Measurements from ENCODE around the gene GOLGA7B. TPM values are rescaled to one million over a fixed set of nuclear protein-coding genes. Genes with fewer than 3 reads are reported as not detected.

The GOLGA7B gene
- total RNA-seq, 1 experiment from 2014 or later: not detected

DNA sequence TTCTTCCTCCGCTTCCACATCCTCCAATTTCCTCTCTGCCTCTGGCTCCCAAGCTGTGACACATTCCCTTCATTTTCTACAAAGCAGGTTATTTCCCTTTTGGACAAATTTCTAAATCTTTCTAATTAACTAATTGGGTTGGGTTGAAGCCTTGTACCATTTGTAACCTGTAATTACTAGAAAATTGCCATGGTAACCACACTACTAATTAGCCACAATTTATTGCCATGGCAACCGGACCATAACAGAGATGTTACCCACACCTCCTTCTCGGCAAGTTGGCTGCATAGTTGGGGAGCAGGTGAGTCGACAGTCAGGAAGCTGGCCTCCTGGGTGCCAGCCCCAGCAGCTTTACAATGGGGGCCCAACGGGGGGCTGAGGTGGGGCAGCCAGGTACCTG lies 61.6 kb downstream of the GOLGA7B start:
- peaks cover 38% of the 10 kb centered on the region for H3K27me3 Mint-ChIP-seq (ENCODE audit: insufficient read depth, unreplicated experiment)
- POLR2A ChIA-PET: no interaction called here
- no peaks in the 10 kb centered on the region for H3K4me1 Mint-ChIP-seq (ENCODE audit: insufficient read depth, unreplicated experiment)
- TF ChIP-seq, protein P1, sequence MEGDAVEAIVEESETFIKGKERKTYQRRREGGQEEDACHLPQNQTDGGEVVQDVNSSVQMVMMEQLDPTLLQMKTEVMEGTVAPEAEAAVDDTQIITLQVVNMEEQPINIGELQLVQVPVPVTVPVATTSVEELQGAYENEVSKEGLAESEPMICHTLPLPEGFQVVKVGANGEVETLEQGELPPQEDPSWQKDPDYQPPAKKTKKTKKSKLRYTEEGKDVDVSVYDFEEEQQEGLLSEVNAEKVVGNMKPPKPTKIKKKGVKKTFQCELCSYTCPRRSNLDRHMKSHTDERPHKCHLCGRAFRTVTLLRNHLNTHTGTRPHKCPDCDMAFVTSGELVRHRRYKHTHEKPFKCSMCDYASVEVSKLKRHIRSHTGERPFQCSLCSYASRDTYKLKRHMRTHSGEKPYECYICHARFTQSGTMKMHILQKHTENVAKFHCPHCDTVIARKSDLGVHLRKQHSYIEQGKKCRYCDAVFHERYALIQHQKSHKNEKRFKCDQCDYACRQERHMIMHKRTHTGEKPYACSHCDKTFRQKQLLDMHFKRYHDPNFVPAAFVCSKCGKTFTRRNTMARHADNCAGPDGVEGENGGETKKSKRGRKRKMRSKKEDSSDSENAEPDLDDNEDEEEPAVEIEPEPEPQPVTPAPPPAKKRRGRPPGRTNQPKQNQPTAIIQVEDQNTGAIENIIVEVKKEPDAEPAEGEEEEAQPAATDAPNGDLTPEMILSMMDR (IDR thresholded peaks at IDR 0.05; ENCODE audit: unreplicated experiment): no peak
- no peak for DNase-seq (ENCODE audit: unreplicated experiment)
- H3K27ac Mint-ChIP-seq (ENCODE audit: low read depth, unreplicated experiment): no peak overlapping the region
- H3K9me3 Mint-ChIP-seq (ENCODE audit: unreplicated experiment): no peaks in the 10 kb centered on the region
- no peaks in the 10 kb centered on the region for H3K36me3 Mint-ChIP-seq (ENCODE audit: insufficient read depth, unreplicated experiment)
- intact Hi-C loops (cut with micrococcal nuclease): no loop called here
- no peak overlapping the region for H3K4me3 Mint-ChIP-seq (ENCODE audit: unreplicated experiment)
- BruUV-seq (replicated peaks): no TSS peak
- CTCF ChIA-PET: interaction anchor here (0.9 to 12.1 kb wide), 3 partner anchors 9 to 1336 kb away, joined by 4 to 347 read pairs (median 5); no protein-coding TSS in a partner anchor

DNA sequence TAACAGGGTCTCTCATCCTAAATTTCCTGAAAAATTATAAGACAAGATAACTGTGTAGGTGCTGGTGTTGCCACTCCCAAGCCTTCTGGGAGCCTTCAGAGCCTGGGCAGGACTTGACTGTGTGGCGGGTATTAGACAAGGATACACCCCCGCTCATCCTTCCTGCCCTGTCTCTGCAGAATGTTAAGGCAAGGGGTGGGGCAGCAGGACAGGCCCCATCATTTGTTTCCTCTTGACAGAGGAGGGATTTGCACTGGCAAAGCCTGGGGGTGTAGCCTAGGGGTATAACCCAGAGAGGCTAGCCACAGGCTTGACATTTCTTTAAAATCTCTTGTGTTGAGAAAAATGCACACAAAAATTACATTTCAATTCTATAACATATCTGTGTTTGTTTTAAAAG lies 63.5 kb downstream of the GOLGA7B start:
- intact Hi-C loops (cut with micrococcal nuclease): no loop called here
- no peak overlapping the region for H3K4me3 Mint-ChIP-seq (ENCODE audit: unreplicated experiment)
- no peaks in the 10 kb centered on the region for H3K9me3 Mint-ChIP-seq (ENCODE audit: unreplicated experiment)
- H3K4me1 Mint-ChIP-seq (ENCODE audit: insufficient read depth, unreplicated experiment): no peaks in the 10 kb centered on the region
- H3K36me3 Mint-ChIP-seq (ENCODE audit: insufficient read depth, unreplicated experiment): no peaks in the 10 kb centered on the region
- CTCF ChIA-PET: interaction anchor here (0.6 to 12.1 kb wide), 3 partner anchors 17 to 731 kb away, joined by 3 to 347 read pairs (median 3); no protein-coding TSS in a partner anchor
- TF ChIP-seq, protein P1 (IDR thresholded peaks at IDR 0.05; ENCODE audit: unreplicated experiment): no peak
- no peak for DNase-seq (ENCODE audit: unreplicated experiment)
- POLR2A ChIA-PET: no interaction called here
- no TSS peak for BruUV-seq (replicated peaks)
- no peak overlapping the region for H3K27ac Mint-ChIP-seq (ENCODE audit: low read depth, unreplicated experiment)
- peaks cover 49% of the 10 kb centered on the region for H3K27me3 Mint-ChIP-seq (ENCODE audit: insufficient read depth, unreplicated experiment)

DNA sequence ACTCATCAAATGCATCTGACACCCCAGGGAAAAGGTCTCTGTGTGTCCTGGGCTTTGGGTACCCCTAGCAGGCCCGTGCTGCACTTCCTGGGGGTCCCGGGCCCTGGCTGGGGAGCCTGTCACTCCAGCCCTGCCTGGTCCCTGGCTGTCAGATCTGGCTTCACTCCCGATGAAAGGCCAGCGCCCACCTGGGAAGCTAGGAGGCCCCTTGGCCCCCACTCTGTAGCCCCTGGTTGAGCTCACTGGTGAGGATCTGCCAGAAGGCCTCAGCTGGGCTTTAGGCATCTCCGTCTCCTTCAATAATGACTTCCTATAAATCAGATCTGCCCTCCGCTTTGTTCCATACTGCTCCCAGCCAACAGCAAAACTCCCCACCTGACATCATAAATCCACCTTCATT lies 64.0 kb downstream of the GOLGA7B start:
- ChIA-PET POLR2A (no interaction called here), CTCF (interaction anchor here (0.6 to 12.1 kb wide), 4 partner anchors 17 to 731 kb away, joined by 3 to 347 read pairs (median 6); no protein-coding TSS in a partner anchor)
- TF ChIP-seq, protein P1 (IDR thresholded peaks at IDR 0.05; ENCODE audit: unreplicated experiment): no peak
- DNase-seq (ENCODE audit: unreplicated experiment): no peak
- H3K4me3 Mint-ChIP-seq (ENCODE audit: unreplicated experiment): no peak overlapping the region
- no peak overlapping the region for H3K27ac Mint-ChIP-seq (ENCODE audit: low read depth, unreplicated experiment)
- no peaks in the 10 kb centered on the region for H3K9me3 Mint-ChIP-seq (ENCODE audit: unreplicated experiment)
- intact Hi-C loops (cut with micrococcal nuclease): loop anchor here (1.0 to 2.0 kb wide), 3 partner anchors 128 to 395 kb away; no protein-coding TSS in a partner anchor
- H3K27me3 Mint-ChIP-seq (ENCODE audit: insufficient read depth, unreplicated experiment): peaks cover 50% of the 10 kb centered on the region
- BruUV-seq (replicated peaks): no TSS peak
- no peaks in the 10 kb centered on the region for H3K36me3 Mint-ChIP-seq (ENCODE audit: insufficient read depth, unreplicated experiment)
- no peaks in the 10 kb centered on the region for H3K4me1 Mint-ChIP-seq (ENCODE audit: insufficient read depth, unreplicated experiment)

DNA sequence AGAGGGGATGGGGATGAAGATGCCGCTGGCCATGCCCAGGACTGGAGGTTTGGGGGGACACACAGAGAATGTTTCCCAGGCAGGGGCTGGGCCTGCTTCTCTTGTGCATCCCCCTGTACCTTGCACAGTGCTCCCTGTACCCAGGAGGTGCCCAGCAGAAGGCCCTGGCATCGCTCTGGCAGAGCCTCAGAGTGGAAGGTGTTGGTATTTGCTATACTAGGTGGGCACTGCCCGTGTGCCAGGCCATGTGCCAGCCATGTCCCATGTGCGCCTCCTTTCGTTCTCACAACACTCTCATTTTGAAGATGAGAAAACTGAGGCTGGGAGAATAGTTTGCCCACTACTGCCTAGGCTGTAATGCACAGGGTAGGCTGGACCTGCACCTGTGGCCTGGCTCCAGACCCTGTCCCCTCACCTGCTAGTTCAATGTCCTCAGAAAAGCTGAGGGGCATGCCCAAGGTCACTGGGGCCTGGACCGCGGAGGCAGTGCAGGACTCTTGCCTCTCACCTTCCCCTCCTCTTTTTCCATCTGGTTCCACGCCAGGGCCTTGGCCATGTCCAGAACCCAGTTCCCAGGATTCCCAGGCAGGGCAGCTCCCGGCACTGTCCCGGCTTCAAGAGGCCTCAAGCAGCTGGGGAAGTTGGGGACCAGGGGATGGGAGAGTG lies 64.7 kb downstream of the GOLGA7B start:
- no peak for DNase-seq (ENCODE audit: unreplicated experiment)
- no TSS peak for BruUV-seq (replicated peaks)
- intact Hi-C loops (cut with micrococcal nuclease): loop anchor here (1.0 to 2.0 kb wide), 3 partner anchors 127 to 394 kb away; no protein-coding TSS in a partner anchor
- POLR2A ChIA-PET: interaction anchor here (1.6 kb wide), 1 partner anchor 127 kb away, joined by 9 read pairs; no protein-coding TSS in a partner anchor
- H3K4me1 Mint-ChIP-seq (ENCODE audit: insufficient read depth, unreplicated experiment): no peaks in the 10 kb centered on the region
- H3K27me3 Mint-ChIP-seq (ENCODE audit: insufficient read depth, unreplicated experiment): peaks cover 50% of the 10 kb centered on the region
- H3K9me3 Mint-ChIP-seq (ENCODE audit: unreplicated experiment): no peaks in the 10 kb centered on the region
- no peaks in the 10 kb centered on the region for H3K36me3 Mint-ChIP-seq (ENCODE audit: insufficient read depth, unreplicated experiment)
- CTCF ChIA-PET: interaction anchor here (0.6 to 12.1 kb wide), 45 partner anchors 9 to 1675 kb away, joined by 3 to 347 read pairs (median 4); no protein-coding TSS in a partner anchor
- no peak overlapping the region for H3K4me3 Mint-ChIP-seq (ENCODE audit: unreplicated experiment)
- H3K27ac Mint-ChIP-seq (ENCODE audit: low read depth, unreplicated experiment): no peak overlapping the region
- TF ChIP-seq, protein P1 (IDR thresholded peaks at IDR 0.05; ENCODE audit: unreplicated experiment): no peak
